Left ventricle myocardium superior (tissue), 1 donor: ENCODE results near the gene ZBTB17. TPM values are rescaled to one million over a fixed set of nuclear protein-coding genes. Genes with fewer than 3 reads are reported as not detected.
"Not testable (repeated sequence)": the region's sequence is repeated elsewhere in the genome, so short reads cannot be mapped to it uniquely, and the experiment has no call there.

Source experiments
- ATAC-seq: fragments of 200-7000 bp; cut with Tn5 transposase; one replicate; pipeline ENCODE4 v1.9.1; 2020; ENCODE audit warnings: mild to moderate bottlenecking, moderate library complexity
- DNase-seq: peaks from one replicate; pipeline ENCODE4 v3.0.0-alpha.2; 2020
- intact Hi-C: fragments of 100-400 bp; cut with micrococcal nuclease; formaldehyde crosslinking; loops from one replicate; pipeline ENCODE4 v1.11.0; 2022
- total RNA-seq: library from RNA; stranded (reverse); fragmentation: NEBNext Ultra II Directional; extraction: Animal tissue kit (Norgen Biotek cat#: 25700); gene quantifications from one replicate; pipeline ENCODE4 v1.2.1, GENCODE V29; 2021
- donor health status: DM: no; HTN: yes; CAD: no; lungs with severe emphysema.

Gene ZBTB17
- total RNA-seq, 1 donor from 2014 or later: 27.3 TPM

DNA sequence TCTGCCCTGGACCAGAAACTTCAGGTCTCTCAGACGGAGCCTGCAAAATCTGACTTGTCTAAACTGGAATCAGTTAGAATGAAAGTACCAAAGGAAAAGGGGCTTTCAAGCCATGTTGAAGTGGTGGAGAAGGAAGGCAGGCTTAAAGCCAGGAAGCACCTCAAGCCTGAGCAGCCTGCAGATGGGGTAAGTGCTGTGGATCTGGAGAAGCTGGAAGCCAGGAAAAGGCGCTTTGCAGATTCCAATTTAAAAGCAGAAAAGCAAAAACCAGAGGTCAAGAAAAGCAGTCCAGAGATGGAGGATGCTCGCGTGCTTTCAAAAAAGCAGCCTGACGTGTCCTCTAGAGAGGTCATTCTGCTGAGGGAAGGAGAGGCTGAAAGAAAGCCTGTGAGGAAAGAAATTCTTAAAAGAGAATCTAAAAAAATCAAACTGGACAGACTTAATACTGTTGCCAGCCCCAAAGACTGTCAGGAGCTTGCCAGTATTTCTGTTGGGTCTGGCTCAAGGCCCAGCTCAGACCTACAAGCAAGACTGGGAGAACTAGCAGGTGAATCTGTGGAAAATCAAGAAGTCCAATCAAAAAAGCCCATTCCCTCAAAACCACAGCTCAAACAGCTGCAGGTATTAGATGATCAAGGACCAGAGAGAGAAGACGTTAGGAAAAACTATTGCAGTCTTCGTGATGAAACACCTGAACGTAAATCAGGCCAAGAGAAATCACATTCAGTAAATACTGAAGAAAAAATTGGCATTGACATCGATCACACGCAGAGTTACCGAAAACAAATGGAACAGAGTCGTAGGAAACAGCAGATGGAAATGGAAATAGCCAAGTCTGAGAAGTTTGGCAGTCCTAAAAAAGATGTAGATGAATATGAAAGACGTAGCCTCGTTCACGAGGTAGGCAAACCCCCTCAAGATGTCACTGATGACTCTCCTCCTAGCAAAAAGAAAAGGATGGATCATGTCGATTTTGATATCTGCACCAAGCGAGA is 46.6 kb downstream of the ZBTB17 start:
- no peak for DNase-seq
- intact Hi-C loops: no loop called here
- ATAC-seq: no peak

DNA sequence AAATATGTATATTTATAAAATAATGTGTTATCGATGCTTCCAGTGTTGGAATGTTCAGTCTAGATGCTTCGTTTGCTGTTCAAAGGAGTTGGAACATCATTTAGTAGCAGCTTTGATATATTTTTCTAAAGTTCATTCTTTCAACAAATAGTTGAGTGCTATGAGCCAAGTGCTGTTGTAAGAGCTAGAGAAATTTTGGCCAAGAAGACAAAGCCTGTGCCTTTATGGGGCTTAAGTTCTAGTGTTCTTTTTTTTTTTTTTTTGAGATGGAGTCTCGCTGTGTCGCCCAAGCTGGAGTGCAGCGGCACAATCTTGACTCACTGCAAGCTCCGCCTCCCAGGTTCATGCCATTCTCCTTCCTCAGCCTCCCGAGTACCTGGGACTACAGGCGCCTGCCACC is 49.5 kb downstream of the ZBTB17 start:
- ATAC-seq, intact Hi-C loops, DNase-seq: not testable (repeated sequence)

DNA sequence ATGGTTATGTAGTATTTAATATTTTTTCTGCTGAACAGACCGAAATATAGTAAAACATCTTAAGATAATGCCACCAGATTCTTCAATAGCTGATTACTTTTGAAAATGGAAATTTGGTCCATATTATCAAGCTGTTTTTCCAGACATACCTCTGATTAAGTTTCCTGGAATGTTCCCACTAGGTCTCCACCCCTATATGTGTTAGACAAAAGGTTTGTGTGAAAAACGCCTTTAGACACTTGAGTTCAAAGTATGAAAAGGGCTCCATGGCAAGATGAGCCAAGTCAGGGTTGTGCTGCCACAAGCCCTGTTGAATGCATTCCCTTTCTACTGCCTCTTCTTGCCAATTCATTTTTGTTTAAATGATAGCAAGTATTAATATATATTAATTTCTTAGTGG is 52.7 kb downstream of the ZBTB17 start:
- ATAC-seq: no peak
- intact Hi-C loops: no loop called here

DNA sequence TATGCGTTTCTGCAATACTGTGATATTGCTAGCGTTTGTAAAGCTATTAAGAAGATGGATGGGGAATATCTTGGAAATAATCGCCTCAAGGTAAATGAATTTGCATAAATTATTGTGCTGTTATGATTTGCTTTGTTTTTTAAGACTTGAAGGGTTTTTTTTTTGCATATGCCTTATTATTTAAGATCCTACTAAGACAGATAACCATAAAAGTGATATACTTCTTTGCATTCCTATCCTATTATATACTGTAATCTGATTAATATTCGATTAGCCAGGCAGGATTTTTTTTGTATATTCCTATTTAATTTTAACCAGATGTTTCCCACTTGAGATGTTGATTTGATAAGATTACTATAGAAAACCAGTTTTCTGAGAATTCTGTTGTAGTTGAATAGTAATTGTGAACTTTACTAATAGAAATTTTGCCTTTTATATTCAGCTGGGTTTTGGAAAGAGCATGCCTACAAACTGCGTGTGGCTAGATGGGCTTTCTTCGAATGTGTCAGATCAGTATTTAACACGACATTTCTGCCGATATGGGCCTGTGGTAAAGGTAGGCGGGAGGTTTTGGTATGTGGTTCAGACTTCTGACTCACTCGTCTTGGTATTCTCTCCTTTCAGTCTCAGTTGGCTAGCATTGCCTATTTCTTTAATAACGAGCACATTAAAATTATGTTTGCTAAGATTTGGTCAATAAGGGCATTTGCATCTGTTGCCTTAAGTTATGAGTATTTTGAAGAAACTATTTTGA is 56.8 kb downstream of the ZBTB17 start:
- intact Hi-C loops: no loop called here
- no peak for ATAC-seq

More for the DNA sequence above, 52.7 kb downstream of the ZBTB17 start:
- DNase-seq: no peak

DNA sequence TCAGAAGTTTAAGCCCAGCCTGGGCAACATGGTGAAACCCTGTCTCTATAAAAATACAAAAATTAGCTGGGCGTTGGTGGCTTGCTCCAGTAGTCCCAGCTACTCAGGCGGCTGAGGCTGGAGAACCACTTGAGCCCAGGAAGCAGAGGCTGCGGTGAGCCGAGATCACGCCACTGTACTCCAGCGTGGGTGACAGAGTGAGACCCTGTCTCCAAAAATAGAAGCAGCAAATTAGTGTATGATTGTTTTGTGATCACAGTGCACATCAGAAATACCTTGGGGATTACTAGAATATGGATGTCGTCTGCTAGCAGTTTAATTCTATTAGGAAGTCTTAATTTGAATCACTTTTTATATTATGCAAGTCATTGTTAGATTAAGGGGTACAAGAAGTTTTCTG is 59.0 kb downstream of the ZBTB17 start:
- no peak for DNase-seq
- intact Hi-C loops: no loop called here
- ATAC-seq: peak; percentile 43

More for the DNA sequence above, 56.8 kb downstream of the ZBTB17 start:
- DNase-seq: no peak

DNA sequence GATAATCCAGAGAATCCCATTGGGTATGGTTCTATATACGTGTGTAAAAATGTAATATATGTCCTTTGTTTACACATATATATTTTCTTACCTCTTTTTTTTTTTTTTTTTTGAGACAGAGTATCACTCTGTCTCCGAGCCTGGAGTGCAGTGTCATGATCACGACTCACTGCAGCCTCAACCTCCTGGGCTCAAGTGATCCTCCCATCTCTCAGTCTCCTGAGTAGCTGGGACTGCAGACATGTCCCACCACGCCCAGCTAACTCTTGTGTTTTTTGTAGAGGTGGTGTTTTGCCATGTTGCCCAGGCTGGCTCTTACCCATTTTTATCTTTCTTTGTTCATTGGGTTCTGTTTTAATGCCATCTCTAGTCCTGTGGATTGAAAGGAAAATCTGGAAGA is 59.5 kb downstream of the ZBTB17 start:
- ATAC-seq: no peak
- intact Hi-C loops: no loop called here

DNA sequence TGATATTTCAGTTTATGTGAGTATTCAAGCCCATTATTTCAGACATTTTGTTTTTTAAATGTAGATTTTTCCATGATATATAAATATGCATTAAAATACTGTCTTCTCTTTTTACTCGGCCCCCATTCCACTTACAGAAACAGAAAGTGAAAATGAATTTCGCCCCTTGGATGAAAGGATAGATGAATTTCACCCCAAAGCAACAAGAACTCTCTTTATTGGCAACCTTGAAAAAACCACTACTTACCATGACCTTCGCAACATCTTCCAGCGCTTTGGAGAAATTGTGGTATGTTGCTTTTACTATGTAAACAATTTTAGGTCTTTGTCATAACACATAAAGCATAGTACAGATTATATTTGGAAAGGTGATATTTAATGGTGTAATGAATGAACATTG is 59.9 kb downstream of the ZBTB17 start:
- intact Hi-C loops: no loop called here
- no peak for DNase-seq
- no peak for ATAC-seq

More for the DNA sequence above, 59.5 kb downstream of the ZBTB17 start:
- DNase-seq: no peak

DNA sequence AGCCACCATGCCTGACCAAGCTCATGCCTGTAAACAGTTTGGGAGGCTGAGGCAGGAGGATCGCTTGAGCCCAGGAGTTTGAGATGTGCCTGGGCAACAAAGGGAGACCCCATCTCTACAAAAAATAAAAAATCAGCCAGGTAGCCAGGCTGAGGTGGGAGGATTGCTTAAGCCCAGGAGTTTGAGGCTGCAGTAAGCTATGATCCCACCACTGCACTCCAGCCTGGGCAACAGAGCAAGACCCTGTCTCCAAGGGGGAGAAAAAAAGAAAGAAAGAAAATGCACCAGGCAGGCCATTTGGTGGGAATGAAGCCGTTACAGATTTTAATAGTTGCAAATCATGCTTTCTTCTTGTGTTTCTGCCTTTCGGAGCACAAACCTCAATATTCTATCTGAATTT is 62.3 kb downstream of the ZBTB17 start:
- ATAC-seq, intact Hi-C loops, DNase-seq: not testable (repeated sequence)

DNA sequence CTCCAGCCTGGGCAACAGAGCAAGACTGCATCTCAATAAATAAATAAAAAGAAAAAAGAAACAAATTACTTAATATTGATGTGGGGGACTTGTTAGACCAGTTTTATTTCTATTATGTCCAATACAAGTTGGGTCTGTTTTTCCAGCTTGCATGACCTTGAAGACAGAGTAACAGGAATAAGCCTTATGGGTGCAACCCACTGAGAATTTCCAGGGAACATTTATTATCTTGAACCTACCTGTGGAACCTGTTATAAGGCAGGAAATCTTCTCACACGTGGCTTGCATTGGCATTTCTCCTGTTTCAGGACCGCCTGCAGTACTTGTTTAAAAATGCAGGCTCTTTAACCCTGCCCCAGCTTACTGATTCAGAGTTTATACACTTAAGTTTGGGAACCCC is 64.0 kb downstream of the ZBTB17 start:
- DNase-seq: no peak
- ATAC-seq: no peak
- intact Hi-C loops: no loop called here

DNA sequence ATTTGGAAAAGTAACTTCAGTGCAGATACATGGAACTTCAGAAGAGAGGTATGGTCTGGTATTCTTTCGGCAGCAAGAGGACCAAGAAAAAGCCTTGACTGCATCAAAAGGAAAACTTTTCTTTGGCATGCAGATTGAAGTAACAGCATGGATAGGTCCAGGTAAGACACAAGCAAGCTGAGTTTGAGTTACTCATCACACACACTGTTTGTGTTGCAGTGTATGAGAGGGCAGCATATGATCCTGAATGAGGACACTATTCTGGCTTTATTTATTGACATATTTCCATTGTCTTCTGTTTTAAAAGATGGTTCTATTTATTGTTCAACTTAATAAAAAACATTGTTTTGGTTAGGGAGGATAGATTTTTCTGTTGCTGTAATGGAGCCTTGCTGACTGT is 64.8 kb downstream of the ZBTB17 start:
- no peak for DNase-seq
- intact Hi-C loops: no loop called here
- no peak for ATAC-seq

DNA sequence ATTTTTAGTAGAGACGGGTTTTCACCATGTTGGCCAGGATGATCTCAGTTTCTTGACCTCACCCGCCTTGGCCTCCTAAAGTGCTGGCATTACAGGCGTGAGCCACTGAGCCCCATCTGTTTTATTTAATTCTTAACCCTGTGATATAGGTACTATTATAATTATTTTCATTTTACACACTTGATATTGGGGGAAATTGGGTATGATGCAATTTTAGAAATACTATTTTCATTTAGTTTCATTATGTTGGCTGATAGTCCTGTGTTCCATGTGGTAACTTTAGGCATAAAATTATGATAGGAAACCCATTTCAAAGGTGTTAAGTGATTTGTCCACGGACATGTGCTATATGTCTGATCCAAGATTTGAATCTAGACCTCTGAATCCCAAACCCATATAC is 67.3 kb downstream of the ZBTB17 start:
- ATAC-seq (no peak), DNase-seq (no peak)
- intact Hi-C loops: loop anchor here (10.0 kb wide), 1 partner anchor 74 kb away; no protein-coding TSS in a partner anchor

DNA sequence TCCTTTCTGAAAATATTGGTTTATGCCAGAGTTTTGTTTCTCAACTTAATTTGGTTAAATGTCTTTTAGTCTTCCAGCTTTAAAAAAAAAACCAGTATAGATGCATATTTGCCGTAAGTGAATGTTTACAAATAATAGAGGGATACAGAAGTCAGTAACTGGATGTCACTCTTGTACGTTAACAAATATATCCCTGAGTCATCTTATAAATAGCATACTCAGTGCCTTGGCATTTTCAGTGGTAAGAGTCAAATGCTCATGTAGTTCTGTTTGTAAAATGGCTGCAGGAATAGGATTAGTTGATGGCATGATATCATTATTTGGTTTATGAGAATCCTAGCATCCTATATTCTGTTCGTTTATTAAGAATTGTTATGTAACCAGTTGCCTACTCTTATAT is 73.0 kb downstream of the ZBTB17 start:
- peak; percentile 65 for ATAC-seq
- intact Hi-C loops: loop anchor here (10.0 kb wide), 1 partner anchor 68 kb away; no protein-coding TSS in a partner anchor
- DNase-seq: no peak

DNA sequence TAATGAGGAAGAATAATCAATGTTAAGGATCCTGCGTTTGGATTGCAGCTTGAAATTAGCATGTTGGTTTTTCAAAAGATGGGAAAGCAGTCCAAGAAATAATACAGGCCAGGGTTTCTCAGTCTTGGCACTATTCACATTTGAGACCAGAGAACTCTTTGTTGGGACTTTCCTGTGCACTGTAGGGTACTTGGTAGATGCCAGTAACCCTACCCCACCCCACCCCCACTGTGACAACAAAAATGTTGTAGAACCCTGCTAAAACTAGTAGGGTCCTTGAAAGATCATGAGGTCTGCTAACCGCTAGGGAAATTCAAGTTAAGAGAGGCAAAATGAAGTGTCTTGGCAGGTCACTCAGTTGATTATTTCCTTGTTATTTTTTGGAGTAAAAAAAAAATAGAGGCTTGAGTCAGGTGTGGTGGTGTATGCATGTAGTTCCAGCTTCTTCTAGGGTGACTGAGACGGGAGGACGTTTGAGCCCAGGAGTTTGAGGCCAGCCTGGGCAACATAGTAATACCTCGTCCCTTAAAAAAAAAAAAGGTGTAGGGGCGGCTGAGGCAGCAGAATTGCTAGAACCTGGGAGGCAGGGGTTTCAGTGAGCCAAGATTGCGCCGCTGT is 75.1 kb downstream of the ZBTB17 start:
- no peak for ATAC-seq
- intact Hi-C loops: loop anchor here (10.0 kb wide), 1 partner anchor 66 kb away; no protein-coding TSS in a partner anchor
- no peak for DNase-seq

DNA sequence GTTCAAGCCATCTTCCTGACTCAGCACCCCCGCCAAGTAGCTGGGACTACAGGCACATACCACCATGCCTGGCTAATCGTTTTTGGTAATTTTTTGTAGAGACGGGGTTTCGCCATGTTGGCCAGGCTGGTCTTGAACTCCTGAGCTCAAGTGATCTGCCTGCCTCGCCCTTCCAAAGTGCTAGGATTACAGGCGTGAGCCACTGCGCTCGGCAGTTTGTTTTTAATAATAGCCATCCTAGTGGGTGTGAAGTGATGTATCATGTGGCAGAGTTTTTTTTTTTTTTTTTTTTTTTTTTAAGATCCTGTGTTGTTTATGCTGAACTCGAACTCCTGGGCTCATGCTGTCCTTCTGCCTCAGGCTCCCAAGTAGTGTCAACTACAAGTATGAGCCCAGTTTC is 76.6 kb downstream of the ZBTB17 start:
- intact Hi-C loops: no loop called here
- no peak for ATAC-seq
- DNase-seq: no peak

DNA sequence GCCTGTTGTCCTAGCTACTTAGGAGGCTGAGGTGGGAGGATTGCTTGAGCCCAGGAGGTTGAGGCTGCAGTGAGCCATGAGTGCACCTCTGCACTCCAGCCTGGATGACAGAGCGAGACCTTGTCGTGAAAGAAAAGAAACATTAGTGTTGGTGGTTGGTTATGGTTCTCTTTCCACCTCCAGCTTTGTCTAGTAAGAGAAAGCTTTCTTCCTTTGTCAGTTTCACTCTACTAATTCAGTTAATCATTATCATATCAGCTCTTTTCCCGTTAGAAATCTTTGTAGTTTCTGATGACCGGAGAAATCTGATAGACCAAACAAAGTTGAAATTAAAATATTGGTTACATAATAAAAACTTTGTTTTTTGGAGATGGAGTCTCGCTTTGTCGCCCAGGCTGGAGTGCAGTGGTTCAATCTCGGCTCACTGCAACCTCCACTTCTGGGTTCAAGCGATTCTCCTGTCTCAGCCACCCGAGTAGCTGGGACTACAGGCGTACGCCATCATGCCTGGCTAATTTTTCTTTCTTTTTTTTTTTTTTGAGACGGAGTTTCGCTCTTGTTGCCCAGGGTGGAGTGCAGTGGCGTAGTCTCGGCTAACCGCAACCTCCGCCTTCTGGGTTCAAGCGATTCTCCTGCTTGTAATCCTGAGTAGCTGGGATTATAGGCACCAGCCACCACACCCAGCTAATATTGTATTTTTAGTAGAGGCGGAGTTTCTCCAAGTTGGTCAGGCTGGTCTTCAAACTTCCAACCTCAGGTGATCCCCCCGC is 78.9 kb downstream of the ZBTB17 start:
- intact Hi-C loops, ATAC-seq, DNase-seq: not testable (repeated sequence)

DNA sequence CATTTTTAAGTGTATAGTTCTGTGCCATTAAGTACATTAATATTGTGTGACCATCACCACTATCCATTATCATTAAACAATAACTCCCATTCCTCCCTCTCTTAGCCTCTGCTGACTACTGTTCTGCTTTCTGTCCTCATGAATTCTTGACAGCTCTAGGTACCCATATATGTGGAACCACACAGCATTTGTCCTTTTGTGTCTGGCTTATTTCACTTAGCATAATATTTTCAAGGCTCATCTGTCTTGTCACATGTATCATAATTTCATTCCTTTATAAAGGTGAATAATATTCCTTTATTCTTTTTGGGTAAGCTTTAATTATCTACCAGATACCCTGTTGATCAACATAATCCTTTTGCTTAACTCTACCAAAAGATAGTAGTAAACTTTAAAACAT is 80.7 kb downstream of the ZBTB17 start:
- no peak for ATAC-seq
- DNase-seq: no peak
- intact Hi-C loops: no loop called here

DNA sequence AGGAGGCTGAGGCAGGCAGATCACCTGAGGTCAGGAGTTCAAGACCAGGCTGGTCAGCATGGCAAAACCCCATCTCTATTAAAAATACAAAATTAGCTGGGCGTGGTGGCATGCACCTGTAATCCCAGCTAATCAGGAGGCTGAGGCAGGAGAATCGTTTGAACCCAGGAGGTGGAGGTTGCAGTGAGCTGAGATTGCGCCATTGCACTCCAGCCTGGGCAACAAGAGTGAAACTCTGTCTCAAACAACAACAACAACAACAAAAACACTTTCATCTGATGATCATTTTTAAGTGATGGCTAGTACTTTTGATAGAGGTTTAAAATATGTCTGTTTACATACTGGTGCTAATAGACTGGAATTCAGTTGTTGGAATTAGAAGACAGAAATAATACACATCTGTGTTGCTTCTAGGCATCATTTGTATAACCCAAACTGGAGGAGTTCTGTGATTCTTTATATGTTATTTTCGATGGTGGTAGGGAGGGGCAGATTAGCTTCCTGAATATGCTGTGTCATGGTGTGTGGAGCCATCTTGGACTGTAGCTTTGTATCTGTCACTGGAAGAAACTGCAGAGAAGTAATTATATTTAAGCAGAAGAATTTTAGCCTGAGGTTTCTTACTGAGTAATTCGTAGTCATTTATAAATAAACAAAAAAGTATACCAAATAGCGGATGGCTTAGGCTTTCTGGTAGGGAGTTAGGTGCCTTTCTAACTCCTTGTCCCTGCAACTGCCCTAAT is 82.9 kb downstream of the ZBTB17 start:
- ATAC-seq: peak; percentile 39
- intact Hi-C loops, DNase-seq: not testable (repeated sequence)
